ENCODE data around the gene MYO7B.

The MYO7B gene

GRCh38 chr2:127655209-127656073 lies 120.0 kb downstream of the MYO7B start:
- no peaks in the 10 kb centered on the region for H3K27me3 ChIP-seq (ENCODE audit: low read depth)
- H3K4me3 ChIP-seq: no peak overlapping the region
- DNase-seq (ENCODE audit: low spot score in 2 of 2): no peak
- in situ Hi-C loops (cut with MboI; ENCODE audit: low sequenced_read_pairs): no loop called here
- no peaks in the 10 kb centered on the region for H3K9me3 ChIP-seq
- no peaks in the 10 kb centered on the region for H3K4me1 ChIP-seq
- no peaks in the 10 kb centered on the region for H3K36me3 ChIP-seq (replicated peaks)

GRCh38 chr2:127656569-127657231 lies 121.2 kb downstream of the MYO7B start:
- Histone ChIP-seq H3K4me1 (no peaks in the 10 kb centered on the region), H3K27me3 (ENCODE audit: low read depth) (no peaks in the 10 kb centered on the region), H3K4me3 (no peak overlapping the region), H3K36me3 (replicated peaks) (no peaks in the 10 kb centered on the region), H3K9me3 (no peaks in the 10 kb centered on the region)
- in situ Hi-C loops (cut with MboI; ENCODE audit: low sequenced_read_pairs): no loop called here
- no peak for DNase-seq (ENCODE audit: low spot score in 2 of 2)

- in situ Hi-C loops (cut with MboI; ENCODE audit: low sequenced_read_pairs): no loop called here
These were observed 121.7 kb downstream of the MYO7B start for GRCh38 chr2:127657232-127657595.

GRCh38 chr2:127658146-127658545 lies 122.7 kb downstream of the MYO7B start:
- Histone ChIP-seq H3K36me3 (replicated peaks) (no peaks in the 10 kb centered on the region), H3K27me3 (ENCODE audit: low read depth) (no peaks in the 10 kb centered on the region), H3K4me3 (no peak overlapping the region), H3K4me1 (no peaks in the 10 kb centered on the region), H3K9me3 (no peaks in the 10 kb centered on the region)
- in situ Hi-C loops (cut with MboI; ENCODE audit: low sequenced_read_pairs): no loop called here
- DNase-seq (ENCODE audit: low spot score in 2 of 2): no peak

More at GRCh38 chr2:127657232-127657595, 121.7 kb downstream of the MYO7B start:
- DNase-seq (ENCODE audit: low spot score in 2 of 2): no peak
- H3K27me3 ChIP-seq (ENCODE audit: low read depth): no peaks in the 10 kb centered on the region
- no peak overlapping the region for H3K4me3 ChIP-seq
- no peaks in the 10 kb centered on the region for H3K9me3 ChIP-seq
- H3K36me3 ChIP-seq (replicated peaks): no peaks in the 10 kb centered on the region
- H3K4me1 ChIP-seq: no peaks in the 10 kb centered on the region

GRCh38 chr2:127658641-127659407 lies 123.3 kb downstream of the MYO7B start:
- in situ Hi-C loops (cut with MboI; ENCODE audit: low sequenced_read_pairs): no loop called here
- Histone ChIP-seq H3K27me3 (ENCODE audit: low read depth) (no peaks in the 10 kb centered on the region), H3K9me3 (no peaks in the 10 kb centered on the region), H3K4me1 (no peaks in the 10 kb centered on the region), H3K4me3 (no peak overlapping the region), H3K36me3 (replicated peaks) (no peaks in the 10 kb centered on the region)
- no peak for DNase-seq (ENCODE audit: low spot score in 2 of 2)

- no peaks in the 10 kb centered on the region for H3K4me1 ChIP-seq
- H3K9me3 ChIP-seq: no peaks in the 10 kb centered on the region
- in situ Hi-C loops (cut with MboI; ENCODE audit: low sequenced_read_pairs): no loop called here
- no peak overlapping the region for H3K4me3 ChIP-seq
- DNase-seq (ENCODE audit: low spot score in 2 of 2): no peak
- H3K36me3 ChIP-seq (replicated peaks): no peaks in the 10 kb centered on the region
- H3K27me3 ChIP-seq (ENCODE audit: low read depth): no peaks in the 10 kb centered on the region
These were observed 124.2 kb downstream of the MYO7B start for GRCh38 chr2:127659408-127660290.

- Histone ChIP-seq H3K27me3 (ENCODE audit: low read depth) (0 out of 2 replicates have a peak, but pooled peaks cover 2% of the 10 kb centered on the region), H3K36me3 (replicated peaks) (no peaks in the 10 kb centered on the region), H3K4me3 (no peak overlapping the region), H3K9me3 (no peaks in the 10 kb centered on the region), H3K4me1 (no peaks in the 10 kb centered on the region)
- DNase-seq (ENCODE audit: low spot score in 2 of 2): no peak
- in situ Hi-C loops (cut with MboI; ENCODE audit: low sequenced_read_pairs): no loop called here
These were observed 124.8 kb downstream of the MYO7B start for GRCh38 chr2:127660291-127660578.

GRCh38 chr2:127661072-127661649 lies 125.7 kb downstream of the MYO7B start:
- H3K4me1 ChIP-seq: no peaks in the 10 kb centered on the region
- H3K4me3 ChIP-seq: no peak overlapping the region
- H3K27me3 ChIP-seq (ENCODE audit: low read depth): peaks cover 6% of the 10 kb centered on the region; the same call in 1 of the 2 replicates
- DNase-seq (ENCODE audit: low spot score in 2 of 2): no peak
- in situ Hi-C loops (cut with MboI; ENCODE audit: low sequenced_read_pairs): no loop called here
- no peaks in the 10 kb centered on the region for H3K9me3 ChIP-seq
- no peaks in the 10 kb centered on the region for H3K36me3 ChIP-seq (replicated peaks)

GRCh38 chr2:127661949-127662510 lies 126.5 kb downstream of the MYO7B start:
- Histone ChIP-seq H3K4me1 (no peaks in the 10 kb centered on the region), H3K9me3 (no peaks in the 10 kb centered on the region), H3K4me3 (no peak overlapping the region), H3K27me3 (ENCODE audit: low read depth) (peaks cover 9% of the 10 kb centered on the region; the same call in 1 of the 2 replicates), H3K36me3 (replicated peaks) (no peaks in the 10 kb centered on the region)
- in situ Hi-C loops (cut with MboI; ENCODE audit: low sequenced_read_pairs): no loop called here
- no peak for DNase-seq (ENCODE audit: low spot score in 2 of 2)

- H3K36me3 ChIP-seq (replicated peaks): no peaks in the 10 kb centered on the region
- H3K9me3 ChIP-seq: no peaks in the 10 kb centered on the region
- H3K4me3 ChIP-seq: no peak overlapping the region
- no peak for DNase-seq (ENCODE audit: low spot score in 2 of 2)
- peaks cover 11% of the 10 kb centered on the region; the same call in 1 of the 2 replicates for H3K27me3 ChIP-seq (ENCODE audit: low read depth)
- in situ Hi-C loops (cut with MboI; ENCODE audit: low sequenced_read_pairs): no loop called here
- no peaks in the 10 kb centered on the region for H3K4me1 ChIP-seq
These were observed 127.6 kb downstream of the MYO7B start for GRCh38 chr2:127662937-127663565.

GRCh38 chr2:127663566-127664064 lies 128.1 kb downstream of the MYO7B start:
- no peak for DNase-seq (ENCODE audit: low spot score in 2 of 2)
- H3K27me3 ChIP-seq (ENCODE audit: low read depth): peaks cover 11% of the 10 kb centered on the region; the same call in 1 of the 2 replicates
- H3K4me1 ChIP-seq: no peaks in the 10 kb centered on the region
- H3K9me3 ChIP-seq: no peaks in the 10 kb centered on the region
- H3K36me3 ChIP-seq (replicated peaks): no peaks in the 10 kb centered on the region
- no peak overlapping the region for H3K4me3 ChIP-seq
- in situ Hi-C loops (cut with MboI; ENCODE audit: low sequenced_read_pairs): no loop called here

All from HAP-1 (cell line).